HepG2 (cell line): ENCODE results near the gene CCNB1. TPM values are rescaled to one million over a fixed set of nuclear protein-coding genes. Genes with fewer than 3 reads are reported as not detected.

ENCODE experiments used
- ARID2 ChIP-seq: sonication (generic); formaldehyde crosslinking; IDR thresholded peaks from 2 replicates; pipeline ENCODE4 v1.8.1; 2022; ENCODE audit warnings: mild to moderate bottlenecking, missing genetic modification reagents, borderline replicate concordance
- ASH2L ChIP-seq: fragments of 300-600, 200-600 bp; sonication (generic); IDR thresholded peaks from 2 replicates; pipeline ENCODE4 v1.7.0; 2017; ENCODE audit warnings: low read depth, mild to moderate bottlenecking, moderate library complexity, mixed read lengths, low read length; ENCODE audit not compliant: insufficient read length
- CEBPG ChIP-seq: IDR thresholded peaks from 2 replicates; pipeline ENCODE4 v1.6.1; 2016
- HINFP ChIP-seq: sonication (generic); formaldehyde crosslinking; IDR thresholded peaks from 2 replicates; pipeline ENCODE4 v1.4.0; 2020; ENCODE audit warnings: low read depth, mild to moderate bottlenecking, missing genetic modification reagents
- HMGXB4 ChIP-seq, 2 experiments: sonication (generic) in 1 of 2; formaldehyde crosslinking in 1 of 2; IDR thresholded peaks; 2 replicates each; pipeline versions ENCODE4 v1.4.0 to v1.6.1; 2018 to 2020; ENCODE audit warnings: missing genetic modification reagents in 2 of 2, borderline replicate concordance in 1 of 2, low read depth in 1 of 2, mild to moderate bottlenecking in 1 of 2, missing biosample characterization in 1 of 2
- MAZ ChIP-seq, 2 experiments: sonication (generic) in 1 of 2; formaldehyde crosslinking in 1 of 2; IDR thresholded peaks; 2 replicates each; pipeline versions ENCODE4 v1.5.0 to v1.6.1; 2012 to 2020; ENCODE audit warnings: low read depth in 2 of 2, mild to moderate bottlenecking in 2 of 2, borderline replicate concordance in 1 of 2, improper control_type of control experiment in 1 of 2, low read length in 1 of 2, missing genetic modification reagents in 1 of 2, moderate library complexity in 1 of 2
- PRMT3 ChIP-seq: sonication (generic); formaldehyde crosslinking; IDR thresholded peaks from 2 replicates; pipeline ENCODE4 v1.8.1; 2022; ENCODE audit warnings: low read depth, mild to moderate bottlenecking, moderate library complexity, missing genetic modification reagents, borderline replicate concordance
- RBAK ChIP-seq: sonication (generic); formaldehyde crosslinking; IDR thresholded peaks from 2 replicates; pipeline ENCODE4 v1.5.1; 2020; ENCODE audit warnings: mild to moderate bottlenecking, missing genetic modification reagents
- TEAD3 ChIP-seq: optimal IDR thresholded peaks from 2 replicates; pipeline ENCODE3; 2016; ENCODE audit warnings: borderline replicate concordance
- ZC3H4 ChIP-seq: sonication (generic); formaldehyde crosslinking; IDR thresholded peaks from 2 replicates; pipeline ENCODE4 v1.4.0; 2020; ENCODE audit warnings: missing genetic modification reagents, borderline replicate concordance
- ZFP91 ChIP-seq: sonication (generic); formaldehyde crosslinking; IDR thresholded peaks from 2 replicates; pipeline ENCODE4 v1.9.0; 2022; ENCODE audit warnings: missing genetic modification reagents, mild to moderate bottlenecking, borderline replicate concordance
- ZNF142 ChIP-seq: sonication (generic); formaldehyde crosslinking; IDR thresholded peaks from 2 replicates; pipeline ENCODE4 v1.4.0; 2020; ENCODE audit warnings: missing genetic modification reagents
- ZNF160 ChIP-seq: sonication (generic); formaldehyde crosslinking; IDR thresholded peaks from 2 replicates; pipeline ENCODE4 v1.8.0; 2022; ENCODE audit warnings: mild to moderate bottlenecking, inconsistent platforms, missing genetic modification reagents
- ZZZ3 ChIP-seq: sonication (generic); formaldehyde crosslinking; IDR thresholded peaks from 2 replicates; pipeline ENCODE4 v1.4.0; 2020; ENCODE audit warnings: missing genetic modification reagents, mild to moderate bottlenecking, borderline replicate concordance
- polyA plus RNA-seq, 8 experiments: library from polyadenylated mRNA; depleted of rRNA in 3 of 8; stranded (reverse) in 7 of 8; unstranded in 1 of 8; fragments of >200 nt; fragmentation: Illumina TruSeq in 4 of 8; extraction: Trizol in 4 of 8; gene quantifications; 2 replicates each; pipeline versions ENCODE4 v1.2.1 to v1.2.3, GENCODE V29; 2011 to 2016; ENCODE audit warnings: low read depth in 4 of 8, missing spikeins in 1 of 8, mixed read lengths in 1 of 8; ENCODE audit not compliant: insufficient read depth in 1 of 8
- total RNA-seq, 5 experiments: library from RNA; depleted of rRNA; stranded (reverse); fragments of >200 nt; fragmentation: Illumina TruSeq; extraction: Trizol; gene quantifications; 2 replicates each; pipeline ENCODE4 v1.2.3, GENCODE V29; 2016; ENCODE audit warnings: low read depth in 1 of 5

Gene CCNB1
- total and polyA plus RNA-seq, 2 of the 13 experiments (the other 11 are each of a cell fraction or from before 2014, with no cell fraction given) = 82.3 to 316 TPM

- TF ChIP-seq ZNF142 (0 out of 2 replicates have a peak, but pooled peaks have one; percentile 8), ARID2 (CRISPR knock-in tag) (no peak), ZC3H4 (CRISPR knock-in tag) (no peak), ZFP91 (CRISPR knock-in tag) (0 out of 2 replicates have a peak, but pooled peaks have one; percentile 8), ZZZ3 (CRISPR knock-in tag) (no peak), ASH2L (peak; percentile 36), ZNF160 (CRISPR knock-in tag) (no peak), HMGXB4 (CRISPR knock-in tag; IDR thresholded peaks at IDR 0.05; ENCODE audit: borderline replicate concordance in 1 of 2, low read depth in 1 of 2) (0 out of 4 replicates have a peak, but pooled peaks of 1 of the 2 experiments have one; percentile 1), MAZ (IDR thresholded peaks at IDR 0.05; ENCODE audit: borderline replicate concordance, low read depth, low read length) (no peak), MAZ (CRISPR knock-in tag; IDR thresholded peaks at IDR 0.05; ENCODE audit: low read depth) (no peak), TEAD3 (no peak), HINFP (CRISPR knock-in tag) (no peak), RBAK (CRISPR knock-in tag) (no peak), CEBPG (CRISPR knock-in tag) (no peak), PRMT3 (CRISPR knock-in tag) (no peak)
Measured at GRCh38 chr5:69167493-69167855, 524 bp downstream of the CCNB1 start (continued).
